ENCODE data around the gene WDR18.
"Not testable (repeated sequence)": the region's sequence is repeated elsewhere in the genome, so short reads cannot be mapped to it uniquely, and the experiment has no call there.

WDR18 gene

DNA sequence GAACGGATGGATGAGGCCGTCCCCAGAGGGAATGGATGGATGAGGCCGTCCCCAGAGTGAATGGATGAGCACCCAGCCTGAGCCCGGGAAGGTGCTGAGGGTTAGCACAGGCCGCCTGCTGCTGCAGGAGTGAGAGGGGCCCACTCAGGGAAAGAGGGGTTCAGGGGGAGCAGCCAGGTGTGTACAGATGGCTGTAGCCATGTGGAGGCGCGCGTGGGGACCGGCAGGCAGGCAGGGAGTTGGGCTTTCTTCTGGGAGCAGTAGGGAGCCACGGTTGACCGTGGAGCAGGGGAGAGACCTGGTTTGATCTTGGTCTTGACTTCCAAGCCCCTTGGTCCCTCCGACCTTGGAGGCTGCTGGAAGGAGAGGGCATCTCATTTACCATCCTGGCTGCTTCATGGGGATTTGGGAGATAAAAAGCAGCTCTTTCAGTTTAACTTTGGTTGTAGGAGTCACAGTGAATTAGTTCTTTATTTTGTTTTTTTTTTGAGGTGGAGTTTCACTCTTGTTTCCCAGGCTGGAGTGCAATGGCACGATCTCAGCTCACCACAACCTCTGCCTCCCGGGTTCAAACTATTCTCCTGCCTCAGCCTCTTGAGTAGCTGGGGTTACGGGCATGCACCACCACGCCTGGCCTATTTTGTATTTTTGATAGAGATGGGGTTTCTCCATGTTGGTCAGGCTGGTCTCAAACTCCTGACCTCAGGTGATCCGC lies 33.6 kb upstream of the WDR18 start:
- no peak for DNase-seq (ENCODE audit: low read depth in 2 of 2)

DNA sequence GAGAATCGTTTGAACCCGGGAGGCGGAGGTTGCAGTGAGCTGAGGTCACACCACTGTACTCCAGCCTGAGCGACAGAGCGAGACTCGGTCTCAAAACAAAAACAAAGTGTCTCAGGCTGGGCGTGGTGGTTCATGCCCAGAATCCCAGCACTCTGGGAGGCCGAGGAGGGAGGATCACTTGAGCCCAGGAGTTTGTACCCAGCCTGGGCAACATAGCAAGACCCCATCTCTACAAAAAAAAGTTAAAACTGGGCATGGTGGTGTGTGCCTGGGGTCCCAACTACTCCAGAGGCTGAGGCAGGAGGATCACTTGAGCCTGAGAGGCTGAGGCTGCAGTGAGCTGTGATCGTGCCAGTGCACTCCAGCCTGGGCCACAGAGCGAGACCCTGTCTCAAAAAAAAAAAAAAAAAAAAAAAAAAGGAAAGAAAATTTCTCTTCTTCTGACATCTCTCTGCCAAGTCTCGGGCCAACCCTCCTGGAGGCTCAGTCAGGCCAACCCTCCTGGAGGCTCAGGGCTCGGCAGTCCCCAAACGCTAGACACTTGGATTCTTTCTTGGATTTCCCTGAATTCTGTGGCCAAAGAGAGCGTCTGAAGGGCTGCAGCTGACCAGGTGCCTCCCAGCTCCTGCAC lies 32.0 kb upstream of the WDR18 start:
- no peak for DNase-seq (ENCODE audit: low read depth in 2 of 2)

DNA sequence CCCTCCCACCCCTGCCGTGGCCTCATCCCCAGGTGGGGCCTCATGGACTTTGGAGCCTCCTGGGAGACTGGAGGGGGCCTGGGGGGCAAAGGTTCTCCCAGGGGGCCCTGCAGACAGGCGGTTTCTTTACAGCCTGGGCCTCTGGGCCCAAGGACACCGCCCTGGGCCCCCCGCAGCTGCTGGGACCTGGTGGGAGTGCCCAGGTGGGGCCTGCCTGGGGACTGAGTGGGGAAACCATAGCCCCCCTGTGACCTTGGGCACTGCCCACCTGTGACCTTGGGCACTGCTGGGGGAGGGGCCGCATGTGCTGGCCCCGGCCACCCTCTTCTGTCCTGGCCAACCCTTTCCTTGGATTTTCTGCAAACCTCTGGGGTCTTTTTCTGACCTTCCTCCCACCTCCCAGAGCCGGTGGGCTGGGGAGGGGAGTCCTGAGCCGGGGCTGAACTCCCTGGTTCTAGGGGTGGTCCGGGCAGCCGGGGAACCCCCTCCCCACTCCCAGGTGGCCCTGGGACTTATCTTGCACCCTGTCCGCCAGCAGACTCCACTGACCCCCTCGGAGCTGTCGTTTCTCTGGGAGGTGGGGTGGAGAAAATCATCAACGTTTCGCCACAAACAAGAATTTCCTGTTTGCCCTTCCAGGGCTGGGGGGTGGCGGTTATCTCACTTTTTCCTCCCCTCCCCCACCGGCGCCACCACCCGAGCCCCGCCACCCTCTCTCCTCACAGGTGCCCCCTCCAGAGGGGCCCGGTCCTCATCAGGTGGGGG lies 31.3 kb upstream of the WDR18 start:
- no peak for DNase-seq (ENCODE audit: low read depth in 2 of 2)

DNA sequence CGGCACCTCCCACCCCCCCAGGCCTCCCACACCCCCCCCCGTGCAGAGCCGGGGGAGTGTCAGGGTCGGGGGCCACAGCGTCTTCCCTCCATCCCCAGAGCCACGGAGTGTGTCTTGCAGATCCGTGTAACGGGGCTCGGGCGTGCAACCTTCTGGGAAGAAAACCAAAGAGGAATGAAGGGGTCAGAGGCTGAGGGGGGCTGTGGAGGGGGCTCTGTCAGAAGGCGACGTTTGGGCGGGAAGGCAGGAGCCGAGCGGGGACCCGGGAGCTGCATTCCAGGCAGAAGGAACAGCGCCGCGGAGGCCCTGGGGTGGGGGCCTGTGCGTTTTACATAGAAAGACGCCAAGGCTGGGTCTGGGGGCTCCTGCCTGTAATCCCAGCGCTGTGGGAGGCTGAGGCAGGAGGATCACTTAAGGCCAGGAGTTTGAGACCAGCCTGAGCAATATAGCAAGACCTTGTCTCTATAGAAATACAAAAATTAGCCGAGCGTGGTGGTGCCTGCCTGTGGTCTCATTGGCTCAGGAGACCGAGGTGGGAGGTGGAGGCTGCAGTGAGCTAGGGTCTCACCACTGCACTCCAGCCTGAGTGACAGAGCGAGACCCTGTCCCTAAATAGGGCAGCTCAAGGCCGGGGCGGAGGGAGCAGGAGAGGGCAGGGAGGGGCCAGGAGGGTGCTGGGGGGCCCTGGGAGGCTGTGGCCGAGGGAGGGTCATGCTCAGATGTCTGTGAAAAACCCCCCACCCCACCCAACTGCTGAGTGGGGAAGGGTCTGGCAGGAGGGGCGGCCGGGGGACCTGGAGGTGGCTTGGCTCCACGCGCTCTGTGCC lies 30.5 kb upstream of the WDR18 start:
- no peak for DNase-seq (ENCODE audit: low read depth in 2 of 2)

DNA sequence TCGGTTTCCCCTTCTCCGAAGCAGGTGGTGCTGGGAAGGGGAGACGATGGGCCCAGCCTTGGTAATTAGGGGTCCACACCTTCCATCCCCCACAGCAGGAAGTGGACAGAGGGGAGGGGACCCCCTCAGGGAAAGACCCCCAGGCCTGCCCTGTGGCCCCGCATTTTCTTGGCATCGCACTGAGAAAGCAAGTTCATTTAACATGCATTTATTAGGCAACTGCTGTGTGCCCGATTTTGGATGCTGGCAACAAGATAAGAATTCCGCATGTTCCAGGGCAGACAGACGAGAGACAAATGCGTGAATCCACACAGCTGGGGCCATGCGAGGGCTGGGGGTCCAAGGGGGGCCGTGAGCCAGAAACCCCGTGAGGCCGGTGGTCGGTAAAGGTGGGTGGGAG lies 29.9 kb upstream of the WDR18 start:
- DNase-seq (ENCODE audit: low read depth in 2 of 2), result no peak

DNA sequence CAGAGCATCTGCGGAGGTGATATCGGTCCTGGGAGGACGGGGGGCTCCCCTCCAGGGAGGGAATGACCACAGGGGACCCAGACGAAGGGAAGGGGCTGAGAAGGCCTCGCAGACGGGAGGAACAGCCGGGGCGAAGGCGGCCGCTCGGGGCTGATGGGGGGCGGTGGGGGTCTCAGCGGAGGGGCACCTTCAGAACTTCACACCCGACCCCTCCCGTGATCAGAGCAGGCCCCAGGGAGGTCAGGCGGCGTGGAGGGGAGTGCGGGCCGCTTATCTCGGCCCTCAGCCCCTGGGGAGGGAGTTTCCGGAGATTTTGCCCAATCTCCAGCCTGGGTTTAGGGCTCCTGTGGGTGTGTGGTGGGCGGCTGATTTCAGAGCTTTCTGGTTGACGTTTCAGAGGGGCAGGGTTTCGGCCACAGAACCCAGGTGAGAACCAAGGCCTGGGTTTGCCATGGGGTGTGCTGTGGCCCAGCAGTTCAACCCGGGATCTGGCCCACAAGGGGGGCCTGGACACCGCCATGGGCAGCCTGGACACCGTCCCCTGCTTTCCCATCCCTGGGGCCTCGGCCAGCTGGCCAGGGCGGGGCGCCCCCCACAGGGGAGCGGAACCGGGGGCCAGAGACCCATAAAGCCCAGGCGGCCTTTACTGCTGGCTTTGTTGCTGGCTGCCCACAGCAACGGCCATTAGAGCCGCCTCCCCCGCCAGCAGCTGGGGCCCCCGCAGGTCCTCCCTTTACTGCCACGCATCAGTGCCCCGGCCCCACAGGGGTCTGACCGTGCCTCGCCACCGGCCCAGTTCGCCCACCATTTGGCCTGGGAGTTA lies 29.3 kb upstream of the WDR18 start:
- DNase-seq (ENCODE audit: low read depth in 2 of 2), result no peak

DNA sequence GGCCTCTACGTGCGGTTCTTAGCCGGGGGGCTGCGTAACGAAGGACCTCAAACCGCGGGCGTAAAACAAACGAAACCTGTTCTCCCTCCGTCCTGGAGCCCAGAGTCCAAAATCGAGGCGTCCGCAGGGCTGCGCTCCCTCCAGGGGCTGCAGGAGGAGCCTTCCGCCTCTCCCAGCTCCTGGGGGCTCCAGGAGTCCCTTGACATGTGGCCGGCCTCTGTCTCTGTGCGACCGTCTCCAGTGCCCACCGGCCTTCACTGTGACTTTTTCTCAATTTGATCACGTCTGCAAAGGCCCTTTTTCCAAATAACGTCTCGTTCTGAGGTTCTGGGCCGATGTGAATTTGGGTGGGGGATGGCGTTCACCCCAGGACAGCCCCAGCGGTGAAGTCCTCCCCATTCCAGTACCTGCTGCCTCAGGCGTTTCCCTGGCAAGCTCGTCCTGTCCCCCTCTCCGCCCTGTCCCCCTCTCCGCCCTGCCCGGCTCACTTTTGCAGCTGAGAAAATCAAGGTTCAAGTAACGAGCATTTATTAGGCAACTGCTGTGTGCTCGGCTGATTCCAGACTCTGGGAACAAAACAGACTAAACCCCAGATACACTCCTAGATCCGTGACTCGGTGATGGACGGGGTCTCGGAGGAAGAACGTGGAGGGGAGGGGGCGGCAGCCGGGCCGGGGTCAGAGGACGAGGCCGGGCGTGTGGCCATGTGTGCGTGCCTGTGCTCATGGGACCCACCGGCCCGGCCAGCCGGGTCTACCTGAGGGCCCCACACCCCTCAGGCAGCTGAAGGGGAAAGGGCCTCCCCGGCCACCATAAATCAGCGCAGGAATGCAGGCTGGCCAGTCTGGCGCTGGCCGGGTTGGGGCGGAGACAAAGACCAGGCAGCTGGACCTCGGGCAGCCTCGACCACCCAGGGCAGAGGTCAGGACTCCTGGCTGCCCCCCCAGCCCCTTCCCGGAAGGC lies 28.1 kb upstream of the WDR18 start:
- DNase-seq (ENCODE audit: low read depth in 2 of 2), result no peak

DNA sequence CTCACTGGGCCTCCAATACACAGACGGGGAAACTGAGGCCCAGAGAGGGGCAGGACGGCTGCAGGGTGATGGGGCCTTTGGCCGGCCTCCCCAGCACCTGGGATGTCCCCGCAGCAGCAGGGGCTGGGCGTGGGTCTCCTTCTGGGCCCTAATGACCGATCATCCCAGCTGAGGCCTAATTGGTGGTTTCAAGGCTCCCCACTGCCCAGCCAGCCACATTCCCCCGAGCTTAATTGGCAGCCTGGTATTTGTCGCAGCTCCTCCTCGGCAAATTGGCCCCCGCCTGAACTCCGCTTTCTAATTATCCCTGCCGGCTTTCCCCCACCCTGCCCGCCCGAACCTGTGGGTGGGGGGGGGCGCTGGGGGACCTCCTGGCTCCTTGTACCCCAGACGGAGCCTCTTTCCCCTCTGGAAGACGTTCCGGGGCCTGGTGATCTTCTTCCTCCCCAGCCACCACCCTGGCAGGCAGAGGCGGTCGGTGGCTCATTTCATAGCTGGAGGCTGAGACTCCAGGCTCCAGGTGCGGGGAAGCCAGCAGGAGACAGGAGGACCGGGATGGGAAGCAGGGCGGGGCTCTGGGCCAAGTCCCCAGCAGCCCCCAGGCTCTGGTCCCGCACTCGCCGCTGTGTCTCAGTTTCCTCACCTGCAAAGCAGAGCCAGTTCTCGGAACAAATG lies 27.2 kb upstream of the WDR18 start:
- no peak for DNase-seq (ENCODE audit: low read depth in 2 of 2)

DNA sequence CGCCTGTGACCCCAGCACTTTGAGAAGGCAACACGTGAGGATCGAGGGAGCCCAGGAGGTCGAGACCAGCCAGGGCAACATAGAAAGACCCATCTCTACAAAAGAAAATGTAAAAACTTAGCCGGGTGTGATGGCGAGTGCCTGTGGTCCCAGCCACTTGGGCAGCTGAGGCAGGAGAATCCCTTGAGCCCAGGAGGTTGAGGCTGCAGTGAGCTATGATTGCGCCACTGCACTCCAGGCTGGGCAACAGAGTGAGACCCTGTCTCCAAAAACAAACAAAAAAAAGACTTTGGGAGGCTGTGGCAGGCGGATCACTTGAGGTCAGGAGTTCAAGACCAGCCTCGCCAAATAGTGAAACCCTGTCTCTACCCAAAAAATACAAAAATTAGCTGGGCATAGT lies 26.6 kb upstream of the WDR18 start:
- DNase-seq (ENCODE audit: low read depth in 2 of 2), result not testable (repeated sequence)

DNA sequence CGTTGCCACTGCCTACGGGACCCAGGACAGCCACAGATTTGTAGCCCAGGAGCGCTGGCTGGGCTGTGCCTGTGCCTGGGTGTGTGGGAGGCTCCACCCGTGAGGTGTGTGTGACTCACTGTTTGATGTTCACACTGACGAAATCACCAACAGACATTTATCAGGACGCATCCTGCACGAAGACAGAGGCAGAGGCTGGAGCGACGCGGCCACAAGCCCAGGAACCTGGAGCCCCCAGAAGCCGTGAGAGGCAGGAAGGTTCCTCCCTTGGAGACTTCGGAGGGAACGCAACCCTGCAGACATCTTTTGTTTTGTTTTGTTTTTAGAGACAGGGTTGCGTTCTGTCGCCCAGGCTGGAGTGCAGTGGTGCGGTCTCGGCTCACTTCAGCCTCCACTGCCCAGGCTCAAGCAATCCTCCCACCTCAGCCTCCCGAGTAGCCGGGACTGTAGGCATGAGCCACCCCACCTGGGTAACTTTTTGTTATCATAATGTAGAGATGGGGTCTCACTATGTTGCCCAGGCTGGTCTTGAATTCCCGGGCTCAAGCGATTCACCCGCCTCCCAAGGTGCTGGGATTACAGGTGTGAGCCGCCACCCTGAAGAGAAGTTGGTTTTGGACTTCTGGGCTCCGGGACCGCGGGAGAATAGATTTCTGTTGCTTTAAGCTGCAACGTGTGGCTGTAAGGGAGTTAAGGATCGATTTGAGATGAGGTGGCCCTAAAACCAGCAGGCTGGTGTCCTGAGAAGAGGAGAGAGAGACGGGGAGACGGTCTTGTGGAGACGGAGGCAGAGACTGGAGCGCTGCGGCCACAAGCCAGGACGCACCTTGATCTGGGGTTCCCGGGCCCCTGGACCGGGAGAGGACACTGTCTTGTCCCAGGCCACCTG lies 24.9 kb upstream of the WDR18 start:
- peak; percentile 25 to 34 for DNase-seq (ENCODE audit: low read depth in 2 of 2)

DNA sequence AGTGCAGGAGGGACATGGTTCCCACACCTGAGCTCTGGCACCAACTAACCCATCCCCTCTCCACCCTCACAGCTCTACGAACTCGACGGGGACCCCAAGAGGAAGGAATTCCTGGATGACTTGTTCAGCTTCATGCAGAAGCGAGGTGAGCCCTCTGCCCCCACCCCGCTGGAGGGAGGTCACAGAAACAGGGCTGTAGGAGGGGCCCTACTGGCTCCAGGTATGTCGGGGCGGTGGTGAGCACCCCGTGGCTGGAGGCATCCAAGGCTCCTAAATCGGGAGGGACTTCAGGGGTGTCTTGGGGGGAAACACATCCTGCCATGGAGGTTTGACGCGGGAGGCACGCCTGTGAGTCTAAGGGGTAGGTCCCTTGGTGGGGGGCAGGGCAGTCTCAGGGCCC lies 24.1 kb upstream of the WDR18 start:
- DNase-seq (ENCODE audit: low read depth in 2 of 2), result no peak

DNA sequence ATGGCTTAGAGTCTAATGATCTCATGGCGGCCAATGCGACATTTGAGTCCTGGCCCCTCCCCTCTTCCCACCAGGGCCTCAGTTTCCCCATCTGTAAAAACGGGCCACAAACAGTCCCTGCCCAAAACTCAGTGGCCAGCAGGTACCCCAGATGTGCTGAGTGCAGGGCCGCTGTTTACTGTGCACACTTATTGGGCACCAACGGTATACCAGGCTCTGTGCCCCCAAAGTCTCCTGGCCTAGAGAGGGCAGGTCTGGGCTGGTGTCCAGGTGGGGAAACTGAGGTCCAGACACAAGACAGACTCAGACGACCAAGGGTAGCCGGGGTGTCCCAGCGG lies 23.6 kb upstream of the WDR18 start:
- no peak for DNase-seq (ENCODE audit: low read depth in 2 of 2)

DNA sequence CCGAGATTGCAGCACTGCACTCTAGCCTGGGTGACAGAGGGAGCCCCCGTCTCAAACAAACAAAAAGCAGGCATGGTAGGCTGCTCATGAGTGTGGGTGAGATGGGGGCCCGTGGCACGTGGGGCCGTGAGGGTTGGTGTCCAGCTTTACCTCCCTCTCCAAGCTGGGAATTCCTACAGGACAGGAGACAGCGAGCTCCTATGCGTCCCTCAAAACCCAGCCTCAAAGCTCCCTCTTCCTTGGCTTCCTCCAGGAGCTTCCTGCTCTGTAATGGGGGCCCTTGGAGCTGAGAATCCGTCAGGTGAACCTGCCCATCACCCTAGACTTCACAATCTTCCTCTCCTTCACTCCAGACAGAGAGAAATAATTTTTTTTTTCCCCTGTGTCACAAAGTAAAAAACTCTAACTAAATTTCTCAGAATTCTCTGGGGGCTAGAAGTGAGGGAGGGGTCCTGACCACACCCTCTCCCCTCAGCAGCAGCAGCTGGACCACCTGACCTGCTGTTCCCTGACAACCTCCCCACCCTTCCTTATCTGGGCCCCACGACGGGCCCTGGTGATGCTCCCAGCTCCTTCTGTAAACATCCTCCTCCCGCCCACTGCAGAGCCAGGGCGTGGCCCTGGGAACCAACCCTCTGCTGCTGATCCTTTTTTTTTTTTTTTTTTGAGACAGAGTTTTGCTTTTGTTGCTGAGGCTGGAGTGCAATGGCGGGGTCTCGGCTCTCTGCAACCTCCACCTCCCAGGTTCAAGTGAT lies 22.1 kb upstream of the WDR18 start:
- DNase-seq (ENCODE audit: low read depth in 2 of 2), result no peak

DNA sequence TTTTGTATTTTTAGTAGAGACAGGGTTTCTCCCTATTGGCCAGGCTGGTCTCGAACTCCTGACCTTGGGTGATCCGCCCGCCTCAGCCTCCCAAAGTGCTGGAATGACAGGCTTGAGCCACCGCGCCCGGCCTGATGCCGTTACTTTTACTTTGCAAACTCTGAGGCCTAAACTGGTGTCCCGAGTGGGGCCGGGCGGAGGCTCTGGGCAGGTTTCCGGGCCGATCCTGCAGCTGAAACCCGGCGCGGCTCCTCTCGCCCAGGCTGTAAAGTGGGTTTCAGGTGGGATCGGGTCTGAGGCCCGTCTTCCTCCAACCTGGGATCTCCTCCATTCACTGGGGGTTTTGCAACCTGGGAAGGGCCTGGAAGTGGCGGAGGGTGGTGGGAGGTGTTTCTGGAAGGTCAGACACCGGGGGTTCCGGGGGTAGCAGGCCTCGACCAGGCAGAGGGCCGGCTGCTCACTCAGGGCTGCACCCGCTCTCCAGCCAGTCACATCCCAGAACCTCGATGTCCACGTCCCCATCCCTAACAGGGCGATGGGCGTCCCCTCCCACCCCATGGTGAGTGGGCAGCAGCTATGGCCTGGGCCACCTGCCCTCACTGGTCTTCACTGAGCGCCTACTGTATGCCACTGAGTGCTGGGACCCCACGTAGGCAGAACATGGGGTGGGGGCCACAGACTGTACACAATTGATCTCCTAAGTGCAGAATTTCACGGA lies 21.3 kb upstream of the WDR18 start:
- no peak for DNase-seq (ENCODE audit: low read depth in 2 of 2)

DNA sequence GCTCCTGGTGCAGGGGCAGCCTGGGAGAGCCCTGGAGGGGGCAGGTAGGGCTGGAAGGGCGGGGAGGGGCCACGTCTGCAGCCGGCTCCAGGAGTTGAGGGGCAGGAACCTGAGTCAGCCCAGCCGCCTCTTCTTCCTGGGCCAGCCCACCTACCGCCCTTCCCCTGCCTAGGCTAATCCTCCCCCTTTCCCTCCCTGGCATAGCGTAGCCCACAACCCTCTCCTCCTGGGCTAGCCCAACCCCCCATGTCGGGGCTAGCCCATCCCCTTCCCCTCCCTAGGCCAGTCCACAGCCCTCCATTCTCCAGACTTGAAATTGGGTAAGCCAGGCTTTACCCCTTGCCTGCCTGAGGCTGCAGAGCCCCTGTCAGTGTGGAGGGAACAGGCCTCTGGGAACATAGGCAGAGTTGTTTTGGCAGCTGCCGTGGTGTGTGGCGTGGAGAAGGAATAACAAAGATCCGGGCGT lies 20.6 kb upstream of the WDR18 start:
- no peak for DNase-seq (ENCODE audit: low read depth in 2 of 2)

DNA sequence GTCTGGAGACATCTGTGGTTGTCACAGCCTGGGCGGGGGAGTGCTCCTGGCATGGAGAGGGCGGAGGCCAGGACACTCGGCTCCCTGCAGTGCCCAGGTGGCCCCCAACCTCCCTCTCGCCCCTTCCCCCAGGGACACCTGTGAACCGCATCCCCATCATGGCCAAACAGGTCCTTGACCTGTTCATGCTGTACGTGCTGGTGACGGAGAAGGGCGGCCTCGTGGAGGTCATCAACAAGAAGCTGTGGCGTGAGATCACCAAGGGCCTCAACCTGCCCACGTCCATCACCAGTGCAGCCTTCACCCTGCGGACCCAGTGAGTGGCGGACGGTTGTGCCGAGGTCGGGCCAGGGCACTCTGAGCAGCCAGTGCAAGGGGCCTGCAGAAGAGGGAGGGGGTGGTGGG lies 20.0 kb upstream of the WDR18 start:
- no peak for DNase-seq (ENCODE audit: low read depth in 2 of 2)

Data from stimulated activated CD4-positive, alpha-beta T cell treated with anti-CD3 and anti-CD28 coated beads, Interleukin-1b, Interleukin-23, amount 100 ng/mL, for 4 hours (primary cell).